Measurements from ENCODE around the gene NQO1.

NQO1 gene

DNA sequence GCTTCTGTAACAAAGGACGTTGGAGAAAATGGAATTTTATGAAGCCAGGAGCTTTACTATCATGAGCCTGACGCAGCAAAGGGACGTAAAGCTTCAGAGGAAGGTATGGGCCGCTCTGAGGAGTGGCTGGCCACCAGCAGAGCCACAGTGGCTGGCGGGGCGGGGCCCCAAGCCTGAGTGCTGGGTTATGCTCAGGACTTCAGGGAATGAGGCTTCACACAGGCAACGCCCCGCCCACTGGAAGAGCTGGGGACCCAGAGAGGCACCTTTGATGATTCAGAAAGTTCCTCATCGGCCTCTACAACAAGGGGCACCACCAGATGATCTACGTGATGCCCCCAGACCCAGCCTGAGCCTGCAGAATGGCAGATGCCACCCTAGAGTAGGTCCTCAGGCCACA lies 19.6 kb upstream of the NQO1 start:
- Histone ChIP-seq H2AFZ (no peak overlapping the region), H3K36me3 (ENCODE audit: control insufficient read depth, insufficient read depth, low read length) (no peaks in the 10 kb centered on the region), H3K4me3 (ENCODE audit: low read depth, low read length) (no peak overlapping the region), H3K4me2 (ENCODE audit: low read length) (no peak overlapping the region), H3K9ac (no peak overlapping the region), H3K79me2 (no peaks in the 10 kb centered on the region), H3K9me3 (ENCODE audit: control insufficient read depth, low read length) (no peaks in the 10 kb centered on the region), H3K27ac (no peak overlapping the region), H3K4me1 (no peaks in the 10 kb centered on the region), H3K27me3 (ENCODE audit: control insufficient read depth, insufficient read depth, low read length) (no peaks in the 10 kb centered on the region)
- TF ChIP-seq, protein P1, sequence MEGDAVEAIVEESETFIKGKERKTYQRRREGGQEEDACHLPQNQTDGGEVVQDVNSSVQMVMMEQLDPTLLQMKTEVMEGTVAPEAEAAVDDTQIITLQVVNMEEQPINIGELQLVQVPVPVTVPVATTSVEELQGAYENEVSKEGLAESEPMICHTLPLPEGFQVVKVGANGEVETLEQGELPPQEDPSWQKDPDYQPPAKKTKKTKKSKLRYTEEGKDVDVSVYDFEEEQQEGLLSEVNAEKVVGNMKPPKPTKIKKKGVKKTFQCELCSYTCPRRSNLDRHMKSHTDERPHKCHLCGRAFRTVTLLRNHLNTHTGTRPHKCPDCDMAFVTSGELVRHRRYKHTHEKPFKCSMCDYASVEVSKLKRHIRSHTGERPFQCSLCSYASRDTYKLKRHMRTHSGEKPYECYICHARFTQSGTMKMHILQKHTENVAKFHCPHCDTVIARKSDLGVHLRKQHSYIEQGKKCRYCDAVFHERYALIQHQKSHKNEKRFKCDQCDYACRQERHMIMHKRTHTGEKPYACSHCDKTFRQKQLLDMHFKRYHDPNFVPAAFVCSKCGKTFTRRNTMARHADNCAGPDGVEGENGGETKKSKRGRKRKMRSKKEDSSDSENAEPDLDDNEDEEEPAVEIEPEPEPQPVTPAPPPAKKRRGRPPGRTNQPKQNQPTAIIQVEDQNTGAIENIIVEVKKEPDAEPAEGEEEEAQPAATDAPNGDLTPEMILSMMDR (IDR thresholded peaks at IDR 0.05) = no peak

DNA sequence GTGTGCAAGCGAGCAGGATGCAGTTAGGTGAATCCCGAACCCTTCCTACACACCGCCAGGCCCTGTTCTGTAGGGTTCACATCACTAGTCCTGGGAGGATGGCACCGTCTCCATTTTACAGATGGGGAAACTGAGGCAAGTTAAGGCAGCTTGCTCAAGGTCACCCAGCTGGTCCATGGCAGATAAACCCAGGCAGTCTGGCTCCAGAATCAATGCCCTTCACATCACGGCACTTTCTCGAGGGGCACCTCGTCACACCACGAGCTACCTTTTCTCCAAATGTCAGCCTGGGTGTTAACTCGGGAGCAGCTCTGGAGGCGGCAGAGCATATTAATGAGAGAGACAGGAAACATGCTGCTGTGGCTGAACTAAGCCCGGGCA lies 18.9 kb upstream of the NQO1 start:
- H3K4me2 ChIP-seq (ENCODE audit: low read length) = no peak overlapping the region
- H3K4me1 ChIP-seq = no peaks in the 10 kb centered on the region
- no peak overlapping the region for H2AFZ ChIP-seq
- no peaks in the 10 kb centered on the region for H3K79me2 ChIP-seq
- TF ChIP-seq, protein P1 (IDR thresholded peaks at IDR 0.05) = no peak
- no peak overlapping the region for H3K9ac ChIP-seq
- no peak overlapping the region for H3K27ac ChIP-seq
- H3K4me3 ChIP-seq (ENCODE audit: low read depth, low read length) = no peak overlapping the region
- no peaks in the 10 kb centered on the region for H3K9me3 ChIP-seq (ENCODE audit: control insufficient read depth, low read length)
- H3K36me3 ChIP-seq (ENCODE audit: control insufficient read depth, insufficient read depth, low read length) = no peaks in the 10 kb centered on the region
- no peaks in the 10 kb centered on the region for H3K27me3 ChIP-seq (ENCODE audit: control insufficient read depth, insufficient read depth, low read length)

DNA sequence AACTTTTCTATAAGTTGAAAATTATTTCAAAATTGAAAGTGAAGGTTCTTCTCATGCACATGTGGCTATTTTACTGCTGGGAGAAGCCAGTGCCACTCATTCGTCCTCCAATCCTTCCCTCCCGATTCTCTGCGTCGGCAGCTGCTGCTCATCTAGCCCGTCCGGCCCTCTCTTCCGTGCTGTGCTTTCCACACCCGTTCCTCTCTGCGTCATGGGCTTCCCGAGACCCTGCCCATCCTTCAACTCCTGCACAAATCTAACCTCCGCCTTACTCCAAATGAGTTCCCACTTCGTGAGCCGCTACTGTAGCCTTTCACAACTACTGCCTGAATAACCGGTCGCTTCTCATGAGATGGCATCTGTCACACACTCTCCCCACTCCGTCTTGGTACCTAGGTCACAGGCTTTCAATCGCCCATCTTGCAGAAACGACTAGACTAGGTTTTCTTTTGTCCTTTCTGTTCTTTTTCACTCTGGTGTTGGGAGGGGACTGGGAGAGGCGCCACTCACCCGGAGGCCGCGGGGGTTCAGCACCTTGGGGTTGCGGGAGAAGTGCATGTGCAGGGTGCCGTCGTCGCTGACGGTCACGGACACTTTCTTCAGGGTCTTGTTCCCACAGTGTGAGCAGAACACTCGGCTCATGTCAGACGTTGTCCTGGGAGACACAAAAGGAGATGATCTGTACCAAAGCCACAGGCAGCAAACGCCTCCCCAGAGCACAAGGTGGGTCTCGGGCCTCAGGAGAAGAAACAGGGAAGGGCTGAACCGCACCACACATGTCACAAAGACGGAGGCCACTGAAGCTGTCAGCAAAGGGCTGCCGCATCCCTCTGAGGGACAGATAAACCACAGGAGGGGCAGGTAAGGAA lies 18.2 kb upstream of the NQO1 start:
- Histone ChIP-seq H3K27ac (no peak overlapping the region), H2AFZ (no peak overlapping the region), H3K36me3 (ENCODE audit: control insufficient read depth, insufficient read depth, low read length) (no peaks in the 10 kb centered on the region), H3K4me2 (ENCODE audit: low read length) (no peak overlapping the region), H3K4me1 (no peaks in the 10 kb centered on the region), H3K9ac (no peak overlapping the region), H3K9me3 (ENCODE audit: control insufficient read depth, low read length) (no peaks in the 10 kb centered on the region), H3K79me2 (no peaks in the 10 kb centered on the region), H3K4me3 (ENCODE audit: low read depth, low read length) (no peak overlapping the region), H3K27me3 (ENCODE audit: control insufficient read depth, insufficient read depth, low read length) (no peaks in the 10 kb centered on the region)
- TF ChIP-seq, protein P1 (IDR thresholded peaks at IDR 0.05) = no peak

DNA sequence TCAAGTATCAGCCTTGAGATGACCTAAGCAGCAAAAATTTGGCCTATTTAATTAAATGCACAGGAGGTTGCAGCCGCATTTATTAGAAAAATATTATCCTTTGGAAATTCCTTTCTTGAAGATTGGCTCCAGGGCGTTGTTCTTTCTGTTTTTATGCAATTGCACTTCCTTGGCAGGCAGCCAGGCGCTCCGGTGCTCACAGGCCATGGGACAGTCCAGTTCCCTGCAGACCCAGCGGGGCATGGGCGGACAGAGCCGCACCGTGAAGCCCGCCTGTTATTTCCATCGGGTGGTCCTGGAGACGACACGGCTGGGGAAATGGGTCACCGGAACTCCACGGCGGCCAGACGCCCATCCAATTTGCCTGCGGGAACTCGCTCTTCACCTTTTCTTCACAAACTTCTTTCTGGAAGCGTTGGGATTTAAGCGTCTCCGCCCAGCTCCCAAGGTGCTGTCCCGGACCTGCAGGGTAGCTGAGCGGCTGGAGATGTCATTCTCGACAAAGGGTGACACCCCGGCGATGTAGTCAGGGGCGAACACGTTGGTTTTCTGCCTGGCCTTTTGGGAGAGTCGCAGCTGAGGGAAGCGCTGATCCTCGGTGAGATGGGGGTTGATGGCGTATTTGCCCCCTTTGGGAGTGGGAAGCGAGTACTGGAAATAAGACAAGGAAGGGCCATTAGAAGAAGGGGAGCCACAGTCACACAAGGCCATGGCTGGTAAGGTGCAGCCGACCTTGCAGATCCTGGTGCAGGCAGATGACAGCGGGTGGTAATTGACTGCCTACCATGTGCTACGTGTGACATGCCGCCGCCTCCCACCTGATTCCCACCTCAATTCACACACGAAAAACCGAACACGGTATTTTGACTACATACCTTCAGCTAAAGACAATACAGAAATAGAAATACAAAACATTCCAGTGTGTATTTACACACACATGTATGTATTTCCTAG lies 15.9 kb upstream of the NQO1 start:
- no peaks in the 10 kb centered on the region for H3K4me1 ChIP-seq
- H3K27me3 ChIP-seq (ENCODE audit: control insufficient read depth, insufficient read depth, low read length) = no peaks in the 10 kb centered on the region
- H3K9ac ChIP-seq = no peak overlapping the region
- TF ChIP-seq, protein P1 (IDR thresholded peaks at IDR 0.05) = no peak
- H3K79me2 ChIP-seq = no peaks in the 10 kb centered on the region
- no peak overlapping the region for H2AFZ ChIP-seq
- H3K27ac ChIP-seq = no peak overlapping the region
- H3K9me3 ChIP-seq (ENCODE audit: control insufficient read depth, low read length) = no peaks in the 10 kb centered on the region
- H3K4me3 ChIP-seq (ENCODE audit: low read depth, low read length) = no peak overlapping the region
- H3K36me3 ChIP-seq (ENCODE audit: control insufficient read depth, insufficient read depth, low read length) = no peaks in the 10 kb centered on the region
- no peak overlapping the region for H3K4me2 ChIP-seq (ENCODE audit: low read length)

Measured in parathyroid adenoma (tissue), 2 donors.